Measurements from ENCODE around the gene GINS3.
A peak's percentile ranks its signal among the peaks of the same experiment; 100 is the strongest.
"Not testable (repeated sequence)": the region's sequence is repeated elsewhere in the genome, so short reads cannot be mapped to it uniquely, and the experiment has no call there.

The GINS3 gene

DNA sequence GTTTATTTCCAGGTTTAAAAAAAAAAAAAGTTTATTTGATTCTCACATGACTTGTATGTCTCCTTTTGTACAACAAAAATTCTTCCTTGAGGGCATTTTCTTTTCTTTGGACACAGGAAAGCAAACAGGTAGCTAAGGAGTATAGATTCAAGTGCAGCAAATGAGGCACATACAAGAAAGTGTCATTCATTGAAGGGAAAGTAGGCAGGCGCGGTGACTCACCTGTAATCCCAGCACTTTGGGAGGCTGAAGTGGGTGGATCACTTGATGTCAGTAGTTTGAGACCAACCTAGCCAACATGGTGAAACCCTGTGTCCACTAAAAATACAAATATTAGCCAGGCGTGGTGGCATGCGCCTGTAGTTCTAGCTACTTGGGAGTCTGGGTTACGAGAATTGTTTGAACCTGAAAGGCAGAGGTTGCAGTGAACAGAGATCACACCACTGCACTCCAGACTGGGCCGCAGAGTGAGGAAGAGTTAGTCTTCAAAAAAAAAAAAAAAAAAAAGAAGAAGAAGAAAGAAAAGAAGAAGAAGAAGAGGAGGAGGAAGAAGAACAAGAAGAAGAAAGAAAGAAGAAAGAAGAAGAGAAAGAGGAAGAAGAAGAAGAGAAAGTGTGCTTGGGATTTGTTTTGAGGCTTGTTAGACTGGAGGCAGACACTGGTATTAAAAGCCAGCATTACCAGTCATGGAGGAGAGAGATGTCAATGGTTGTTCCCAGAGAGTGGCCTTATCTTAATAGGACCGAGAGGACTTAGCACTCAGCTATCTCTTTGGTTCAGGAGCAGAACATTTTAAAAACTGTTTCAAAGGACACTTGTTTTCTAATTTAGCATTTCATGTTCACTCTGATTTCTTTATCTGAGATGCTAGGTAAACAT, 19.7 kb downstream of the GINS3 start:
- Mint-ChIP-seq H3K27ac (no peak overlapping the region), H3K4me3 (no peak overlapping the region), H3K4me1 (ENCODE audit: low read depth) (no peaks in the 10 kb centered on the region), H3K9me3 (no peaks in the 10 kb centered on the region), H3K27me3 (ENCODE audit: low read depth) (no peaks in the 10 kb centered on the region), H3K36me3 (ENCODE audit: low read depth) (no peaks in the 10 kb centered on the region)

DNA sequence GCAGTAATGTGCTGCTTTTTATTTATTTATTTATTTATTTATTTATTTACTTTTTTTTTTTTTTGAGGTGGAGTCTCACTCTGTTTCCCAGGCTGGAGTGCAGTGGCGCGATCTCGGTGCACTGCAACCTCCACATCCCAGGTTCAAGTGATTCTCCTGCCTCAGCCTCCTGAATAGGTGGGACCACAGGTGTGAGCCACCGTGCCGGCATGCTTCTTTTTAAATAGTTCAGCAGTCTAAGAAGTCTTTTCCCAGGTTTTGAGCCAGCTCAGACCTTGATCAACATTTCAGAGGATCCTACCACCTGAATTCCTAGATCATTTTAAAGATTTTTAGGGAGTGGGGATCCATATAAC, 20.3 kb downstream of the GINS3 start:
- H3K27me3 Mint-ChIP-seq (ENCODE audit: low read depth); H3K27ac Mint-ChIP-seq; H3K9me3 Mint-ChIP-seq; H3K36me3 Mint-ChIP-seq (ENCODE audit: low read depth); H3K4me1 Mint-ChIP-seq (ENCODE audit: low read depth); H3K4me3 Mint-ChIP-seq: not testable (repeated sequence)

DNA sequence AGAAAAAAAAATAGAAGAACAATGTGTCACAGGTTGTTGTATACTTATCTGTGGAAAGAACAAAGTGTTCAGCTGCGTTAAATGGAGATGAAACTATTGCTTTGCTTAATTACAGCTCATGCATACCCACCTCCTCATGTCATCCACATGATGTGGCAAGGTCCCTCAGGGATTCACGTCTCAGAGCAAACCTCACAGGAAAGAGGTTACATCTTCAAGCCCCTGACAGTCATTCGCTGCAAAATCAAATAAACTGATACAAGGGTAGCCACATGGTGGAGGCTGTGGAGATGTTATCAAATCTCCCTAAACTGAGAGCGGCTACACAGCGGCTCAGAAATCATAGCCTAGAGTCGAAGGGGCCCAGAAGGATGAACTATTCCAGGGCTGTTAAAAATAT, 21.1 kb downstream of the GINS3 start:
- Mint-ChIP-seq H3K27me3 (ENCODE audit: low read depth) (no peaks in the 10 kb centered on the region), H3K27ac (no peak overlapping the region), H3K36me3 (ENCODE audit: low read depth) (no peaks in the 10 kb centered on the region), H3K4me1 (ENCODE audit: low read depth) (no peaks in the 10 kb centered on the region), H3K4me3 (no peak overlapping the region), H3K9me3 (no peaks in the 10 kb centered on the region)

DNA sequence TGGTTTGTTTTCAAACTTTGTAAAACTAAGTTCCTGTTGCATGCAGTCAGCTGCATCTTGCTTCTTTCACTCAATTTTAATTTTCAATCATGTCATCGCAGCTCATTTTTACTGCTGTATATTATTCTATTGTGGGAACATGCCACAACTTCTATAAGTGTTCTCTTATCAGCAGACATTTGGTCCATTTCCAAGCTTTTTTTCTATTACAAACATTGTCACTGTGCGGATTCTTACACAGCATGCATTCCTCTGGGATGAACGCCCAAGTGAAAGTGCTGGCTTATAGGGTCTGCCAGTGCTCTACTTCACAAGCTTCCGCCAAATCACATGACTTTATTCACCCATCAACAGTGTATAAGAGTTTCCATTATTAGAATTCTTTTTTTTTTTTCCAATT, 22.7 kb downstream of the GINS3 start:
- H3K9me3 Mint-ChIP-seq: no peaks in the 10 kb centered on the region
- no peaks in the 10 kb centered on the region for H3K36me3 Mint-ChIP-seq (ENCODE audit: low read depth)
- H3K4me3 Mint-ChIP-seq: no peak overlapping the region
- H3K4me1 Mint-ChIP-seq (ENCODE audit: low read depth): no peaks in the 10 kb centered on the region
- no peaks in the 10 kb centered on the region for H3K27me3 Mint-ChIP-seq (ENCODE audit: low read depth)
- no peak overlapping the region for H3K27ac Mint-ChIP-seq

GRCh38 chr16:58415961-58416360, 23.7 kb downstream of the GINS3 start:
- H3K4me3 Mint-ChIP-seq; H3K4me1 Mint-ChIP-seq (ENCODE audit: low read depth); H3K36me3 Mint-ChIP-seq (ENCODE audit: low read depth); H3K9me3 Mint-ChIP-seq; H3K27me3 Mint-ChIP-seq (ENCODE audit: low read depth); H3K27ac Mint-ChIP-seq: not testable (repeated sequence)

- no peaks in the 10 kb centered on the region for H3K27me3 Mint-ChIP-seq (ENCODE audit: low read depth)
- no peaks in the 10 kb centered on the region for H3K9me3 Mint-ChIP-seq
- H3K27ac Mint-ChIP-seq: no peak overlapping the region
- no peaks in the 10 kb centered on the region for H3K36me3 Mint-ChIP-seq (ENCODE audit: low read depth)
- H3K4me1 Mint-ChIP-seq (ENCODE audit: low read depth): no peaks in the 10 kb centered on the region
- H3K4me3 Mint-ChIP-seq: no peak overlapping the region
These were observed 24.8 kb downstream of the GINS3 start for GRCh38 chr16:58417035-58417434.

DNA sequence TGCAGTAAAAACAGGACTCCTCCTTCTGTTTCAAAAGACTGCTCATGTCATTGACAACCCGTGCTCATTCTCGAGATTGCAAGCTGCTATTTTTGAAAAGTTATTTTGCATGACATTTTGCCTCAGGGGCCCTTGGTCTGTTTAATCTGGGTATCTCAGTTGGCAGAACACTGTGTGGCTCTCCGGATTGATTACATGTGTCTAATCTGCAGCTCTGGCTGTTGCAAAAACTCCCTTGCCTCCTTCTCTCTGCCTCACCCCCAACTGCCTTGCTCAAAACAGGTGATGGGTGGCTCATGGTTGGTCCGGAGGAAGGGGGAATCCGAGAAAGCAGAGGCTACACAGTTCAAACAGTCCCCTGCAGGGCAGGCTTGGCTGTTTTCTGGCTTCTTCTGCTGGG, 25.3 kb downstream of the GINS3 start:
- Mint-ChIP-seq H3K27me3 (ENCODE audit: low read depth) (no peaks in the 10 kb centered on the region), H3K4me1 (ENCODE audit: low read depth) (no peaks in the 10 kb centered on the region), H3K4me3 (no peak overlapping the region), H3K36me3 (ENCODE audit: low read depth) (no peaks in the 10 kb centered on the region), H3K9me3 (no peaks in the 10 kb centered on the region), H3K27ac (no peak overlapping the region)

GRCh38 chr16:58418026-58418425, 25.8 kb downstream of the GINS3 start:
- Mint-ChIP-seq H3K9me3 (no peaks in the 10 kb centered on the region), H3K27me3 (ENCODE audit: low read depth) (peaks cover 3% of the 10 kb centered on the region)

GRCh38 chr16:58418601-58419000, 26.3 kb downstream of the GINS3 start:
- peaks cover 5% of the 10 kb centered on the region for H3K27me3 Mint-ChIP-seq (ENCODE audit: low read depth)
- H3K4me1 Mint-ChIP-seq (ENCODE audit: low read depth): no peaks in the 10 kb centered on the region
- no peak overlapping the region for H3K27ac Mint-ChIP-seq
- no peaks in the 10 kb centered on the region for H3K9me3 Mint-ChIP-seq
- H3K4me3 Mint-ChIP-seq: no peak overlapping the region
- no peaks in the 10 kb centered on the region for H3K36me3 Mint-ChIP-seq (ENCODE audit: low read depth)

More at GRCh38 chr16:58418026-58418425, 25.8 kb downstream of the GINS3 start:
- no peak overlapping the region for H3K27ac Mint-ChIP-seq
- no peaks in the 10 kb centered on the region for H3K4me1 Mint-ChIP-seq (ENCODE audit: low read depth)
- H3K36me3 Mint-ChIP-seq (ENCODE audit: low read depth): no peaks in the 10 kb centered on the region
- H3K4me3 Mint-ChIP-seq: no peak overlapping the region

DNA sequence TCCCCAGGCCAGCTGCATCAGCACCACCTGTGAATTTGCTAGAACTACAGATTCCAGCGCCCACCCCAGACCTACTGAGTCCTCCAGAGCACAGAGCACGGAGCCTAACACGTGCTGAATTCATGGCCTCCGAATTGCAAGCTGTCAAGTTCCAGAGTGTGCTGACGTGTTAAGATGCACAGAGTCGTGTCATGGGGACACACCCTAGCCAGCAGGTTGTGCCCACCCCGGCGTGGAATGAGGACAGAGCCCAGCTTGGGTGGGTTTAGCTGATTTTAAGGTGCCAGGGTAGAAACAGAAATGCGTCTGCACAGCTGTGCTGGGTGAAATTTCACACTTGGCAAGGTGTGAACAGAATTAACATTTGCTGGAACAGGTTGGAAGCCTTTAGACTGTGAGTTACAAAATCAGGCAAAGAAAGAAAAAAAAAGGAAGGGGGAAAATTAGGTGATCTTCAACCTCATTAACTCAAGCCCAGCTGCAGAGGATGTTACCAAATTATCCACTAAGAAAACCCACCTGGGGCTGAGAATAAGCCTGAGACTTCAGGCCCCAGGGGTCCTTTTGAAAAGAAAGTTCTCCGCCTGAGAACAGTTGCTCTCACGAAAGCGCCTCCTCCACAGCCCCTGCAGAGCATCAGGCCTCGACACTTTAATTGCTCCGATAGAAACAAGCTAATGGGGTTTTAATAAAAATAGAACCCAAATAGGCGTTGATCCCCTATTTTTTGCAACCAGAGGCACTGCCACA, 27.1 kb downstream of the GINS3 start:
- Mint-ChIP-seq H3K27me3 (ENCODE audit: low read depth) (peaks cover 5% of the 10 kb centered on the region), H3K4me3 (no peak overlapping the region), H3K27ac (no peak overlapping the region), H3K36me3 (ENCODE audit: low read depth) (no peaks in the 10 kb centered on the region), H3K4me1 (ENCODE audit: low read depth) (no peaks in the 10 kb centered on the region), H3K9me3 (no peaks in the 10 kb centered on the region)

DNA sequence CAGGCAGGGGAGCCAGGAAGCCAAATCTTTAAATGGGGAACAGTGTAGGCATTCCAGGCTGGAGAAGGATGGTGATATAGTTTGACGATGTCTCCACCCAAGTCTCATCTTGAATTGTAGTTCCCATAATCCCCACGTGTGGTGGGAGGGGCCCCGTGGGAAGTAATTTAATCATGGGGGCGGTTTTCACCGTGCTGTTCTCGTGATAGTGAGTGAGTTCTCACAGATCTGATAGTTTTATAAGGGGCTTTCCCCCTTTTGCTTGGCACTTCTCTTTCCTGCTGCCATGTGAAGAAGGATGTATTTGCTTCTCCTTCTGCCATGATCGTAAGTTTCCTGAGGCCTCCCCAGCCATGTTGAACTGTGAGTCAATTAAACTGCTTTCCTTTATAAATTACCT, 28.8 kb downstream of the GINS3 start:
- Mint-ChIP-seq H3K27ac (no peak overlapping the region), H3K4me1 (ENCODE audit: low read depth) (peaks cover 10% of the 10 kb centered on the region), H3K27me3 (ENCODE audit: low read depth) (peaks cover 11% of the 10 kb centered on the region), H3K4me3 (no peak overlapping the region), H3K36me3 (ENCODE audit: low read depth) (no peaks in the 10 kb centered on the region), H3K9me3 (no peaks in the 10 kb centered on the region)

DNA sequence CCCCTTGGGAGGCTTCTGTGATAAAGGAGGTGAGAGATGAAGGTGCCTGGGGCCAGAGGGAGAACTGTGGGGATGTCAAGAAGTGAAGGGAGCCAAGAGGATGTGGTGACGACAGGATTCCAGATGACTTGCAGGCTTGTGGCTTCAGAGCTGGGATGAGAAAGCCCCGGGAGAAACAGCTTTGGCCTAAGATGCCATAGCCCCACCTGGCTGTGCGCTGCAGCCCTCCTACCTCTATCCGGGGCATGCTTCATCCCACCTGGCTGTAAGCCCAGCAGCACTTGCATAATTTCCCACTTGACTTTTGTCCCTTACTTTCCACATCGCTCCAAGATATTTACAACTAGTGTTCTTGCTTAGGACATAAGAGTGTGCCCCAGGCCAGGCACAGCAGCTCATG, 29.3 kb downstream of the GINS3 start:
- Mint-ChIP-seq H3K9me3 (no peaks in the 10 kb centered on the region), H3K36me3 (ENCODE audit: low read depth) (no peaks in the 10 kb centered on the region), H3K4me1 (ENCODE audit: low read depth) (peaks cover 12% of the 10 kb centered on the region), H3K27ac (no peak overlapping the region), H3K27me3 (ENCODE audit: low read depth) (peaks cover 13% of the 10 kb centered on the region), H3K4me3 (no peak overlapping the region)

DNA sequence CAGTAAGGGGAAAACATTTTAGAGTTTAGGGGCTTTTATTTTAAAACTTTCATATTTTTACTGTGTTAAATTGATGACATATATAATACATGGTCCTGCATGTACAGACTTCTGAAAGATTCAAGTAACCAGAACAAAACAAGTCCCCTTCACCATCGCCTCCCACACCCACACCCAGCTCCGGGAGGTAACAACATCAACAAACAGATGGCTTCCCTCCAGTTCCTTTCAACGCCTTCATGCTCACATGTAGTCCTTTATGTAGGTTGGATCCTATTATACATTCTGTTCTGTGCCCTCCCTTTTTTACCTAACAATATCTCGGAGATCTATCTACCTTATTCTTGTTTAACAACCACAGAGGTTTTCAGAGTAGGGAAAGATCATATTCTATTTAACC, 30.5 kb downstream of the GINS3 start:
- Mint-ChIP-seq H3K9me3 (no peaks in the 10 kb centered on the region), H3K27ac (no peak overlapping the region), H3K27me3 (ENCODE audit: low read depth) (peaks cover 20% of the 10 kb centered on the region), H3K36me3 (ENCODE audit: low read depth) (no peaks in the 10 kb centered on the region), H3K4me3 (no peak overlapping the region), H3K4me1 (ENCODE audit: low read depth) (peaks cover 16% of the 10 kb centered on the region)

DNA sequence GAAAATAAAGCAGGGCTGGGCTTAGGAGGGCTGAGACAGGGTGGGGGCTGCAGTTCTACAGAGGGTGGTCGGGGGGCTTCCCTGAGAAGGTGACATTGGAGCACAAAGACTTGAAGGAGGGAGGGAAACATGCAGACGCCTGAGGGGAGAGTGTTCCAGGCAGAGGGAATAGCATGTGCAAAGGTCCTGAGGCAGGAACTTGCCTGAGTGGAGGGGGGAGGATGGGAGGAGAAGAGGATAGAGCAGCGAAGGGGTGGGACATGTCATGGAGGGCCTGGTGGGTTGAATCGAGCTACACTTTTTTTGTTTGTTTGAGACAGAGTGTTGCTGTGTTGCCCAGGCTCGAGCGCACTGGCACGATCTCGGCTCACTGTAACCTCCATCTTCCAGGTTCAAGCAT, 33.0 kb downstream of the GINS3 start:
- no peaks in the 10 kb centered on the region for H3K36me3 Mint-ChIP-seq (ENCODE audit: low read depth)
- H3K9me3 Mint-ChIP-seq: no peaks in the 10 kb centered on the region
- peaks cover 28% of the 10 kb centered on the region for H3K27me3 Mint-ChIP-seq (ENCODE audit: low read depth)
- no peak overlapping the region for H3K4me3 Mint-ChIP-seq
- H3K4me1 Mint-ChIP-seq (ENCODE audit: low read depth): peaks cover 16% of the 10 kb centered on the region
- no peak overlapping the region for H3K27ac Mint-ChIP-seq

DNA sequence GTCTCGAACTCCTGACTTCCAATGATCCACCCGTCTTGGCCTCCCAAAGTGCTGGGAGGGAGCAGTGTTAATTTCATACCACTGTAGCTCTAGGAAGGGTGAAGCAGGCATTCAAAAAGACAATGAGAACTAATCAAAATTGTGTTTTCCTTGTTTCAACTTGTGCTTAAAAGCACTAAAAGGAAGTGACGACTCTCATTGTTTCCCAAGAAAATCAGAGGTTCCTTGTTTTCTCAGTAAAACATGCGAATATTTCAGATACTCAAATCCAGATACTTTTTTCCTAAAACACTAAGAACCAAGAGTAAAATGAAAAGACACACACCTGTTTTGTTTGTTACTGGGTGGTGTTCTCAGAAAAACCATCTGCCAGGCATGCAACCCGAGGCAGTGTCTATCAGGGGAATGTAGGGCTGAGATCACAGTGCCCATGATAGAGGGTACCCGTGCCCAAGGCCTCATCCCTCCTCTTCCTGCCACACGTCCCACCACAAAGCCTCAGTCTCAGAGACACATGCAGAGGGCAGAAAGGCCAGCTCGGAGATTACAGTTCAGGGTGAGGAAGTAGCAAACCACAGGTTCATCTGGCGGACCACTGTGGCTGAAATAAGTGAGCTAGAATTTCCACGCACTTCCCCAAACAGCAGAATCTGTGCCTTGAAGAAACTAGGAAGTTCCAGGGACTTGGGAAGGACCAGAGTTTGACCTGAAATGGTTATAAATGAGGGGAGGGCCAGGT, 33.7 kb downstream of the GINS3 start:
- no peaks in the 10 kb centered on the region for H3K9me3 Mint-ChIP-seq
- H3K27me3 Mint-ChIP-seq (ENCODE audit: low read depth): peaks cover 28% of the 10 kb centered on the region
- H3K36me3 Mint-ChIP-seq (ENCODE audit: low read depth): no peaks in the 10 kb centered on the region
- H3K4me1 Mint-ChIP-seq (ENCODE audit: low read depth): peaks cover 16% of the 10 kb centered on the region
- H3K4me3 Mint-ChIP-seq: peak overlapping the region; percentile 55
- peak overlapping the region; percentile 7 for H3K27ac Mint-ChIP-seq
